ENCODE data around the gene IL10RA.

DNA sequence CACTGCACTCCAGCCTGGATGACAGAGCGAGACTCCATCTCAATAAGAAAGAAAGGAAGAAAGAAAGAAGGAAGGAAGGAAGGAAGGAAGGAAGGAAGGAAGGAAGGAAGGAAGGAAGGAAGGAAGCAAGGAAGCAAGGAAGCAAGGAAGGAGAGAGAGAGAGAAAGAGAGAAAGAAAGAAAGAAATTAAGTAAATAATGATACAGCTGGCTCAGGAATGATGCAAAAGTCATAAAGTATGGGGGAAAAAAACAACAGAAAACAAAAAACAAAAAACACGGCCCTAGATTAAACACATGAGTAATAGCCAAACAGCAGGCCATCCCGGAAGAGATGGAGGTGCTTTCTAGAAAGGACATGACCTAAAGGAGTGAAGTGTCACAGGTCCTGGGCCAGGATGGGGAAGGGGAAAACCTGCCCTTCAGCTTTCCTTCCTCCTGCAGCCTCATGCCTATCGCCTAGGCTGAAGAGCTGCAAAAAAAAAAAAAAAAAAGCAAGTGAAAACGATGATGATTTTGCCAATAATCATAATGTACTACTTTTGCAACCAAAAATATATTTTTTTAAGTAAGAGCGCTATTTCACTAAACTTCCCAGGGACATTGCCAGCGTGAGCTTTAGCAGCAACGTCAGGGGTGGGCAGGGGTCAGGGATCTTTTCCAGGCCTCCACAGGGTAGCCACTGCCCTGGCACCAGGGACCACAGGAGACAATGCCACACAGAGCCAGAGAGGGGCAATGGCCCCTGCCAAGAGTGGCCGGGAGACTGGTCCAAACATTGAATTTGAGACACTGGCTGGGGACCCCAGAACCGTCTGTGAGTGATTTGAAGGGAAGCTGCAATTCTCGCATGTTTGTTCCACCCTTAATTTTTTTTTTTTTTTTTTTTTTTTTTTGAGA, 62.5 kb downstream of the IL10RA start:
- TF ChIP-seq, protein P1, sequence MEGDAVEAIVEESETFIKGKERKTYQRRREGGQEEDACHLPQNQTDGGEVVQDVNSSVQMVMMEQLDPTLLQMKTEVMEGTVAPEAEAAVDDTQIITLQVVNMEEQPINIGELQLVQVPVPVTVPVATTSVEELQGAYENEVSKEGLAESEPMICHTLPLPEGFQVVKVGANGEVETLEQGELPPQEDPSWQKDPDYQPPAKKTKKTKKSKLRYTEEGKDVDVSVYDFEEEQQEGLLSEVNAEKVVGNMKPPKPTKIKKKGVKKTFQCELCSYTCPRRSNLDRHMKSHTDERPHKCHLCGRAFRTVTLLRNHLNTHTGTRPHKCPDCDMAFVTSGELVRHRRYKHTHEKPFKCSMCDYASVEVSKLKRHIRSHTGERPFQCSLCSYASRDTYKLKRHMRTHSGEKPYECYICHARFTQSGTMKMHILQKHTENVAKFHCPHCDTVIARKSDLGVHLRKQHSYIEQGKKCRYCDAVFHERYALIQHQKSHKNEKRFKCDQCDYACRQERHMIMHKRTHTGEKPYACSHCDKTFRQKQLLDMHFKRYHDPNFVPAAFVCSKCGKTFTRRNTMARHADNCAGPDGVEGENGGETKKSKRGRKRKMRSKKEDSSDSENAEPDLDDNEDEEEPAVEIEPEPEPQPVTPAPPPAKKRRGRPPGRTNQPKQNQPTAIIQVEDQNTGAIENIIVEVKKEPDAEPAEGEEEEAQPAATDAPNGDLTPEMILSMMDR (conservative IDR thresholded peaks at IDR 0.05; ENCODE audit: low read depth, low read length) = no peak
- TF ChIP-seq EZH2phosphoT487 (IDR thresholded peaks at IDR 0.05; ENCODE audit: borderline replicate concordance, low read length) (no peak), EZH2 (IDR thresholded peaks at IDR 0.05; ENCODE audit: low read length, unreplicated experiment) (no peak)
